ENCODE data around the gene GADD45GIP1. TPM values are rescaled to one million over a fixed set of nuclear protein-coding genes. Genes with fewer than 3 reads are reported as not detected.

Gene GADD45GIP1
- total RNA-seq, 1 experiment from 2014 or later: 29.1 TPM

DNA sequence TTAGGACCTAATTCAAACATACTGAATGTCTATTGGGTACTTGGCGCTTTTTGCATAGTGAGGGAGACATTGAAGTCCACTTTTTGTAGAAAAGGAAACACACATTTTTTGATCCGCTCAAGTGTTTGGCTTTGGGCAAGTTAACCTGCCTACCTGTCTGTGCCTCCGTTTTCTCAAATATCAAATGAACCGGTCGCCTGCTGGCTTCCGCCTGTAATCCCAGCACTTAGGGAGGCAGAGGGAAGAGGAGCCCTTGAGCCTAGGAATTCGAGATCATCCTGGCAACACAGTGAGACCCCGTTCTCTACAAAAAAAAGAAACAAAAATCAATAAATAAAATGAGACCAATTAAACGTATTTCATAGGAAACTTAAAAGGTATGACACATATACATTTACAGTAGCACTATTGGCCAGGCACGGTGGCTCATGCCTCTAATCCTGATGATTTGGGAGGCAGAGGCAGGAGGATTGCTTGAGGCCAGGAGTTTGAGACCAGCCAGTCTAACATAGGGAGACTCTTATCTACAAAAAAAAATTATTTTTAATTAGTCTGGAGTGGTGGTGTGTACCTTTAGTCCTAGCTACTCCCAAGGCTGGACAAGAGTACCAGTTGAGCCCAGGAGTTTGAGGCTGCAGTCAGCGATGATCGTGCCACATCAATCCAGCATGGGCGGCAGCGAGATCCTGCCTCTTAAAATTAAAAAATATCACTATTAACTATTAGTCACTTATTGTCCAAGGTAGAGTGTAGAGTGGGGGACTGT is 10.1 kb downstream of the GADD45GIP1 start:
- H3K79me2 ChIP-seq (ENCODE audit: low read depth): peaks cover 32% of the 10 kb centered on the region
- TSS peak; percentile 35 for BruUV-seq (replicated peaks)
- POLR2A ChIA-PET (ENCODE audit: unreplicated experiment): interaction anchor here (0.6 to 0.7 kb wide), 7 partner anchors 8 to 1625 kb away, joined by 3 to 19 read pairs (median 5); partner anchors contain the start of genes NDUFB7 and SYCE2

DNA sequence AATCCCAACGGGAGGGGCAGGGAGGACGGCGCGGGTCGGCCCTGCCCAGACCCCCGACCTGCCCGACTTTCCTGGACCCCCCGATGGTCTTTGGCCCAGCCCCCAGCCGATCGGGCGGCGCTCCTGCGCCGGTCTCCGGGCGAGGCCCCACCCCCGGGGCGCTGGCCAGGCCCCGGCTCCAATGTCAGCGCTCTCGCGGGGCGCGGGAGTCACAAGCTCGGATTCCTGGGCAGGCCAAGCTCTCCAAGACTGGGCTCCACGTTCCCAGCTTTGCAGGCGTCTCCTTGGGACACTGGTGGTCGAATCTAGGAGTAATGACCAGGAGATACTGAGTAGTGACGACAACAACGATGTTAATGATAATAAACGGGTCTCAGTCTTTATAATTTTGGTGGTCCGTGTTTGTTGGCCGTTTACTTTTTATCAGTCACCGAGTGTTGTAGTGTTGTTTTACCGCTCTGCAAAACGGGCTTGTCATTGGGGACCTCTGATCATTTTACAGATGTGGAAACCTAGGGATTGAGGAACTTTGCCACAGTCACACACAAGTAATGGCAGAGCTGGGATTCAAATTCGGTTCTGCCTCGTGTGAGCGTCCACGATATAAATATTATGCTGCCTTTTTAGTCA is 10.8 kb downstream of the GADD45GIP1 start:
- Histone ChIP-seq H3K79me2 (ENCODE audit: low read depth) (peaks cover 39% of the 10 kb centered on the region), H3K36me3 (ENCODE audit: low read depth) (peaks cover 43% of the 10 kb centered on the region)
- intact Hi-C loops (cut with micrococcal nuclease; ENCODE audit: unreplicated experiment): no loop called here

More for the DNA sequence above, 10.1 kb downstream of the GADD45GIP1 start:
- Histone ChIP-seq H3F3A (ENCODE audit: insufficient read depth, low read depth) (peaks cover 92% of the 10 kb centered on the region), H3K27me3 (ENCODE audit: insufficient read depth, low read depth) (no peaks in the 10 kb centered on the region), H3K4me1 (replicated peaks; ENCODE audit: insufficient read depth) (peaks cover 23% of the 10 kb centered on the region), H3K4me2 (peak overlapping the region; percentile 97), H3K27ac (peak overlapping the region; percentile 89), H4K20me1 (ENCODE audit: insufficient read depth) (peaks cover 36% of the 10 kb centered on the region), H3K9me3 (ENCODE audit: insufficient read depth, low read depth) (no peaks in the 10 kb centered on the region), H3K9me2 (ENCODE audit: insufficient read depth) (no peaks in the 10 kb centered on the region), H3K36me3 (ENCODE audit: low read depth) (peaks cover 37% of the 10 kb centered on the region), H3K4me3 (peak overlapping the region; percentile 77), H2AFZ (no peak overlapping the region)
- CTCF ChIA-PET: interaction anchor here (0.9 to 1.0 kb wide), 2 partner anchors 19 kb away, joined by 4 read pairs; no protein-coding TSS in a partner anchor
- TF ChIP-seq, protein P1, sequence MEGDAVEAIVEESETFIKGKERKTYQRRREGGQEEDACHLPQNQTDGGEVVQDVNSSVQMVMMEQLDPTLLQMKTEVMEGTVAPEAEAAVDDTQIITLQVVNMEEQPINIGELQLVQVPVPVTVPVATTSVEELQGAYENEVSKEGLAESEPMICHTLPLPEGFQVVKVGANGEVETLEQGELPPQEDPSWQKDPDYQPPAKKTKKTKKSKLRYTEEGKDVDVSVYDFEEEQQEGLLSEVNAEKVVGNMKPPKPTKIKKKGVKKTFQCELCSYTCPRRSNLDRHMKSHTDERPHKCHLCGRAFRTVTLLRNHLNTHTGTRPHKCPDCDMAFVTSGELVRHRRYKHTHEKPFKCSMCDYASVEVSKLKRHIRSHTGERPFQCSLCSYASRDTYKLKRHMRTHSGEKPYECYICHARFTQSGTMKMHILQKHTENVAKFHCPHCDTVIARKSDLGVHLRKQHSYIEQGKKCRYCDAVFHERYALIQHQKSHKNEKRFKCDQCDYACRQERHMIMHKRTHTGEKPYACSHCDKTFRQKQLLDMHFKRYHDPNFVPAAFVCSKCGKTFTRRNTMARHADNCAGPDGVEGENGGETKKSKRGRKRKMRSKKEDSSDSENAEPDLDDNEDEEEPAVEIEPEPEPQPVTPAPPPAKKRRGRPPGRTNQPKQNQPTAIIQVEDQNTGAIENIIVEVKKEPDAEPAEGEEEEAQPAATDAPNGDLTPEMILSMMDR (conservative IDR thresholded peaks at IDR 0.05): no peak
- no peak for TF ChIP-seq EZH2 (IDR thresholded peaks at IDR 0.05; ENCODE audit: low read depth)
- no peak for DNase-seq
- intact Hi-C loops (cut with micrococcal nuclease; ENCODE audit: unreplicated experiment): no loop called here

More for the DNA sequence above, 10.8 kb downstream of the GADD45GIP1 start:
- H3K4me3 ChIP-seq: peak overlapping the region; percentile 77
- H3K27me3 ChIP-seq (ENCODE audit: insufficient read depth, low read depth): no peaks in the 10 kb centered on the region
- ChIA-PET POLR2A (ENCODE audit: unreplicated experiment) (interaction anchor here (0.6 to 0.7 kb wide), 9 partner anchors 8 to 1625 kb away, joined by 3 to 19 read pairs (median 4); partner anchors contain the start of genes CALR, NDUFB7 and SYCE2), CTCF (interaction anchor here (0.6 to 1.0 kb wide), 3 partner anchors 19 to 61 kb away, joined by 3 to 4 read pairs (median 4); no protein-coding TSS in a partner anchor)
- no peaks in the 10 kb centered on the region for H3K9me3 ChIP-seq (ENCODE audit: insufficient read depth, low read depth)
- peak overlapping the region; percentile 89 for H3K27ac ChIP-seq
- no peaks in the 10 kb centered on the region for H3K9me2 ChIP-seq (ENCODE audit: insufficient read depth)
- H2AFZ ChIP-seq: no peak overlapping the region; the same call in 1 of the 2 replicates
- DNase-seq: peak; percentile 70 to 73
- peaks cover 23% of the 10 kb centered on the region for H3K4me1 ChIP-seq (replicated peaks; ENCODE audit: insufficient read depth)
- H4K20me1 ChIP-seq (ENCODE audit: insufficient read depth): peaks cover 29% of the 10 kb centered on the region
- TF ChIP-seq, protein P1 (conservative IDR thresholded peaks at IDR 0.05): no peak
- H3F3A ChIP-seq (ENCODE audit: insufficient read depth, low read depth): peaks cover 92% of the 10 kb centered on the region
- peak overlapping the region; percentile 97 for H3K4me2 ChIP-seq
- BruUV-seq (replicated peaks): no TSS peak

Measured in PC-9 (cell line).